NCI-H2107 treated with DMSO at 0.1 percent for 48 hours (cell line): Measurements from ENCODE around the gene UBD.

ENCODE experiments used
- DNase-seq: peaks from one replicate; lab custom pipeline; 2025; ENCODE audit not compliant: unreplicated experiment; lab: John Stamatoyannopoulos, UW

UBD gene

DNA sequence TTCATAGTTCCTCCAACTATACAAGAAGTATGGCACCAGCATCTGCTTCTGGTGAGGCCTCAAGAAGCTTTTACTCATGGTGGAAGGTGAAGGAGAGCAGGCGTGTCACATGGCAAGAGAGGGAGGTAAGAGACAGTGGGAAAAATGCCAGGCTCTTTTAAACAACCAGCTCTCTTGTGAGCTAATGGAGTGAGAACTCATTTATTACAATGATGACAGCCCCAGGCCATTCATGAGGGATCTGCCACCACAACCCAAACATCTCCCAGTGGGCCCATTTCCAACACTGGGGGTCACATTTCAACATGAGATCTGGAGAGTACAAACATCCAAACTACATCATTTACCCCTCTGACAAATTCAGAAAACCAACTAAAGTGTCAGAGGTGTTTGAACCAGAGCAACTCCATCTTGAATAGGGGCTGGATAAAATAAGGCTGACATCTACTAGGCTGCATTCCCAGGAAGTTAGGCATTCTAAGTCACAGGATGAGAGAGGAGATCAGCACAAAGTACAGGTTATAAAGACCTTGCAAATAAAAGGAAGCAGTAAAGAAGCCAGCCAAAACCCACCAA, 2.2 kb upstream of the UBD start:
- DNase-seq = no peak

DNA sequence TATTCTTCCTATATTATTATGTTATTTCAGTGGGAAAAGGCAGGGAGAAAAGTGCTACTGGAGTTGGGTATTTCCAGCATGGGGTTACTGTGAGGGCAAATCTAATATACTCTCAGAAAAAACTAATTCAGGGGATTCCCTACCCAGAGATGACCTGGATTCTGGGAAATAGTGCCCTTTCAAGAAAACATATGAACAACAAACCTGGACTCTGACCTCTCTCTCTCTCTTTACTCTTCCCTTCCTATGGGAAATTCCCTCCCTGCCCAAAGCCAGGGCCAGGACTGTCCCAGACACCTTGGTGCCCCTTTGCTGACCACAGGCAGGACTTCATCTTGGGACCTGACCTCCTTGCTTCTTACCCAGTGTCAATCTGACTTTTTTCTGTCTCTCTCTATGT, 1.6 kb upstream of the UBD start:
- DNase-seq = no peak

DNA sequence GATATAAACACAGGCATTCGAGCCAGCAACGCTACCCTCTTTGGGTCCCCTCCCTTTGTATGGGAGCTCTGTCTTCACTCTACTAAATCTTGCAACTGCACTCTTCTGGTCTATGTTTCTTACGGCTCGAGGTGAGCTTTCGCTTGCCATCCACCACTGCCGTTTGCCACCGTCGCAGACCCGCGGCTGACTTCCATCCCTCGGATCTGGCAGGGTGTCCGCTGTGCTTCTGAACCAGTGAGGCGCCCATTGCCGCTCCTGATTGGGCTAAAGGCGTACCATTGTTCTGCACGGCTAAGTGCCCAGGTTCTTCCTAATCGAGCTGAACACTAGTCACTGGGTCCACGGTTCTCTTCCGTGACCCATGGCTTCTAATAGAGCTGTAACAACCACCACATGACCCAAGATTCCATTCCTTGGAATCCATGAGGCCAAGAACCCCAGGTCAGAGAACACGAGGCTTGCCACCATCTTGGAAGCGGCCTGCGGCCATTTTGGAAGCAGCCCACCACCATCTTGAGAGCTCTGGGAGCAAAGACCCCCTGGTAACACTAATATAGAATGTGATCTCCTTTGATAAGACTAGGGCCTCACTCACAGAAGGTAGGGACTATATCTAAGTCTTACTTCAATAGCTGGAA, 973 bp downstream of the UBD start:
- no peak for DNase-seq

DNA sequence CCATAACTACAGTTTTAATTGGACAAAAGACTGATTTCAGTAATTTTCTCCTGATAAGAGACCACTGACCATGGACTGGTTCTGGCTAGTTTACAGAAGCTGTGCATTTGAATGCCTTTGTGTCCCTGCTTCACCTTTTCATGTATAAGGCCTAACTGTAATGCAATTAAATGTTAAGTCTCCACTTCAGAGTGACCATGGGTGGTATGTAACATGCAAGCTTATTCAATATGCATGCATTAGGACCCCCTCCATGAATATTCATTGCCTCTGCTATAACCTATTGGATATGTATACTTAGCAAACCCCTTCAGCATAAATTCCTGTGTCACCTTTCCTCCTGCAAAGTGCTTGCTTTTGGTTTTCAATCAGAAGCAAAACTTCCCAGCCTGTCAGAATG, 2.2 kb downstream of the UBD start:
- DNase-seq = no peak

DNA sequence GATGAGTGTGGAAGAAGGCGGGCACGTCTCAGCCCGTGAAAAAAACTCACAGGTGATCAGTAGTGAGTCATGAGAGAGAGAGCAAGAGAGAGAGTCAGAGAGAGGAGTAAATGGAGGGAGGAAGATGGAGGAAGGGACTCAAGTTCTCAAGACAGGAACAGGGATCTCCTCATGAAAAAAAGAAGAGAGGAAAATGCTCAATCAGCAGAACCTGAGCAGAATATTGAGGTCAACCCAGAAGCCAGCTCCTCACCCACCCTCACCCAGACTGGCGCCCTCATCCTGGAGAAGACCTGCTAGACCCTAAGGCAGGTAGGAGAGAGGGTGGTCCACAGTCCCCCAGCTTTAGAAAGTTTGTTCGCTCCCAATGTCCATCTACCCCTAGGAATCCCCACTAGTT, 4.8 kb downstream of the UBD start:
- no peak for DNase-seq

DNA sequence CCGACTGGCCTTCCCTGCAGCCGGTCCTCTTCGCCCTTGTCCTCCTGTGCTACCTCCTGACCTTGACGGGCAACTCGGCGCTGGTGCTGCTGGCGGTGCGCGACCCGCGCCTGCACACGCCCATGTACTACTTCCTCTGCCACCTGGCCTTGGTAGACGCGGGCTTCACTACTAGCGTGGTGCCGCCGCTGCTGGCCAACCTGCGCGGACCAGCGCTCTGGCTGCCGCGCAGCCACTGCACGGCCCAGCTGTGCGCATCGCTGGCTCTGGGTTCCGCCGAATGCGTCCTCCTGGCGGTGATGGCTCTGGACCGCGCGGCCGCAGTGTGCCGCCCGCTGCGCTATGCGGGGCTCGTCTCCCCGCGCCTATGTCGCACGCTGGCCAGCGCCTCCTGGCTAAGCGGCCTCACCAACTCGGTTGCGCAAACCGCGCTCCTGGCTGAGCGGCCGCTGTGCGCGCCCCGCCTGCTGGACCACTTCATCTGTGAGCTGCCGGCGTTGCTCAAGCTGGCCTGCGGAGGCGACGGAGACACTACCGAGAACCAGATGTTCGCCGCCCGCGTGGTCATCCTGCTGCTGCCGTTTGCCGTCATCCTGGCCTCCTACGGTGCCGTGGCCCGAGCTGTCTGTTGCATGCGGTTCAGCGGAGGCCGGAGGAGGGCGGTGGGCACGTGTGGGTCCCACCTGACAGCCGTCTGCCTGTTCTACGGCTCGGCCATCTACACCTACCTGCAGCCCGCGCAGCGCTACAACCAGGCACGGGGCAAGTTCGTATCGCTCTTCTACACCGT, 6.1 kb downstream of the UBD start:
- DNase-seq = no peak

DNA sequence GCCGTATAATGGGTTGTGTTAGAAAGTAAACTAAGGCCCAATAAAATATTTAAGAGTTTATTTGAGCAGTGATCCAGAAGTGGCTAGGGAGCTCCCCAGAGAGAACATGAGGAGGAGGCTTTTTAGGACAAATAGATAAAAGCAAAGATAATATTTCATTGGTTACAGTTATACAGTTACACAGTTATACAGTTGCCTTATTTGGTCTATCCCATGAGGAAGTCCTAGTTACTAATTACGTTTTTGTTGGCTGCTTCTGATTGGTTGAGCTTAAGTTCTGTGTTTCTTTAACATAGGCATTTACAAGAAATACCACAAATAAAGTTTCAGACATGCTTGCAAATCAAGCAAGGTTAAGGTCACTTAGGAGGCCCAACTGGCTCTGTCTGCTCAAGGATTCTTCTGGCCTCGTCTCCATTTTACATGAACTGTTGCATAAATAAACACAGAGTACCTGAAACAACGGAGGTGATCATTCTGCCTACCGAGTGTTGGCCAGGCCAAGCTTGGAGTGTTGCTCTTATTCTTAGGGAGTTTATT, 7.0 kb downstream of the UBD start:
- no peak for DNase-seq

DNA sequence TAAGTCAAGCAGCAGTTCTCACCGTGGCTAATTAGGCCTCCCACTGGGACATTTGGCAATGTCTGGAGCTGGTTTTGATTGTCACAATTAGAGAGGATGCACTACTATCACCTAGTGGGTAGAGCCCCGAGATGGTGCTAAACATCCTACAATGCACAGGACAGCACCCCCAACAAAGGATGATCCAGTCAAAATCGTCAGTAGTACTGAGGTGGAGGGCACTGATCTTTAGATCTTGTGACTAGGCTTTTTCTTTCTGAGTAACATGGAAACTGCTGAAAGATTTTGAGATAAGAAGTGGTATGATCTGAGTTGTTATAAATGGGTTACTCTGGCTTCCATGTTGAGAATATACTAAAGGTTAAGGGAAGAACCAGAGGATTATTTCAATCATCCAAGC, 12.0 kb downstream of the UBD start:
- no peak for DNase-seq

DNA sequence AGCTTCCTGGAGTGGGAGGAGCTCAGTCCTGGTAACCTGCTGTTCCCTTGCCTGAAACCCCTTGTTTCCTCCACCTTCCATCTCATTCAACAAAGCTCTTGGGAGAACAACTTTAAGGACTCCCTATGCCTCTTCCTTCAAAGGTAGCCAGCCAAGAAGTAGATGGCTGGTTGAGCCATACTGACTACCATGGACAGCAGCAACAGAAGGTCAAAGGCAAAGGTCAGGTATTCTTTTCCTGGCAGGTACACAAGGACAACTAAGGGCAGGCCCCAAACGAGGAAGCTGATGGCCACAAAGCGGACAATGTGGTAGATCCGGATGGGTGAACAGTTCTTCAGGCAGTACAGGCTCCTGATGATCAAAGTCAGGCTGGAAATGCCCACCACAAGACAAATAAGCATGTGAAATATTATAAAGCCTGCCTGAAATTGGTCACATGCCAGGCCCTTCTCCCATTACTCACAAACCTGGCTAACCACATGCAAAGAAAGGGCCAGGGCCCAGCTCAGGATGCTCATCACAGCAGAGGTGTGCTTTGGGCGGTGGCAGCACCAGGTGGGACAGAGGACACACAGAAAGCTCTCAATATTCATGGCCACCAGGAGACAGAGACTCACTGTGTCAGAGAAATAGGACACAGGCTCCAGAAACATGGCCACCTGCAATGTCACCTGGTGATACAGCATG, 21.7 kb downstream of the UBD start:
- no peak for DNase-seq

DNA sequence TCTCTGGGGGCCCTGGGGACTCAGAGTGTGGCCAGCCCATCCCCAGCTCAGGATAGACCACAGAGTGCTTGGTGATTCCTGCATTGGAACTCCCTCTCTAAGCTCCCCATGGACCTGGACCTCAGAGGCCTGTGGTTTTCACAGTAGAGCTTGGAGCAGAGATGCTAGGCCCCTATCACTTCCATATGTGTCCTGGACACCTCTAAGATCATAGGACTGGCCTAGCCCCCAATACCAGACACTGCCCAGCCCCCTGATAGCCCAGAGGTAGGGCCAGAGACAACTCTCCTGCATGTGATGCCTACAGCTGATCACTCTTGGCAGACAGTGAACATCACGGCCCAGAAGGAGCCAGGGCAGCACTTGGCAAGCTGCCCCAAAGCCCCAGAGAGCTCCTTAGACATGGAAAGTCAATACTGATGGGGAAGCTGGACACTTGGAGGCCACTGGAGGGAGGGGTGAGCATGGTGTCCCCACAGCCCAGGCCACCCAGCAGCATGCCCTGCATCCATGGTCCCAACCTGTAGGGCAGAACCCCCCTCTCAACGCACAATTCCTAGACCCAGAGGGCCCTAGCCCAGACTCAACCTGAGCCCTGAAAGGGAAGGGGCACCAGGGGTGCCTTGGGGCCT, 27.1 kb downstream of the UBD start:
- DNase-seq = no peak

DNA sequence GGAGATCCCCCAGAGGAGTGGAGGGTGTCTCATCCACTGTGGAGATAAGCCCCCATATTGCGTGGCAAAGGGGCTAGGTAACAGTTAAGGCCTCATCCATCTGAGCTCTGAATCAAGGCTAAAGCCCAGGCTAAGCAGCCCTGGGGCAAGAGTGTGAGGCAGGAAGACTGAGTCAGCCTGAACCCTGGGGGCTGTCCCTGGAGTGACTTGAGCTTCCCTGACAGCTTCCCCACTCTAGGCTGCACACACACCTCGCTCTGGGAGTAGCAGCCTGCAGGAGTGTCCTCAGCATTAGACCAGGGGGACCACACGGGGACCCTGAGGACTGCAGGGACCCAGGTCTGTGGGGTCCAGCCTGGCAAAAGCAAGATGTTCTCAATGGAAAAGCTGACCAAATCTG, 27.9 kb downstream of the UBD start:
- DNase-seq = no peak

DNA sequence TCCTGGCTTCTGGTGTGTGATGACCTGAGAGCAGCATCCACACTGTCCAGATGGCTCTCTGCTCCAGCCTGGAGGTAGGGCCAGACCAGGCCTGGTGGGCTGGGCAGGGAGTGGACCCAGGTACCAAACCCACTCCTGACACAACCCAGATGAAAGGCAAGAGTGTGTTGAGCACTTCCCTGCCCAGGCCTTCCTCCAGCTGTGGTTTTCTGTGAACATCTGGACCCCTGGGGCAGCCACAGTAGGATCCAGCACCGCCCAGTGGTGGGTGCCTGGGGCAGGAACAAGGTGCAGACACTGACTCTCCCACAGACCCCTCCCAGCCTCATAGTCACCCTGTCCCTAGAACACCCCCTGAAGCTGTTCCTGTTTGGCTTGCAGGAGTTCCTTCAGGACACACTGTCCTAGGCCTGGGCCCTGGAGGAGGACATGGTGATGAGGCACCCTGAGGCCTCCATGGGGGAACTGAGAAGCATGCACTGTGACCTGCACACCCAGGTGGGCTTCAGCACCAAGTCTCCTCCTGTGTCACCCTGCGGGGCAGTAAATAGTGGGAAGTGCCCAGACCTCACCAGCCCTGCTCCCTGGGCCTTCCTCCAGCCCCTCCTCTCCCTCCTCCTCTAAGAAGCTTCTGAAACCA, 28.7 kb downstream of the UBD start:
- no peak for DNase-seq

DNA sequence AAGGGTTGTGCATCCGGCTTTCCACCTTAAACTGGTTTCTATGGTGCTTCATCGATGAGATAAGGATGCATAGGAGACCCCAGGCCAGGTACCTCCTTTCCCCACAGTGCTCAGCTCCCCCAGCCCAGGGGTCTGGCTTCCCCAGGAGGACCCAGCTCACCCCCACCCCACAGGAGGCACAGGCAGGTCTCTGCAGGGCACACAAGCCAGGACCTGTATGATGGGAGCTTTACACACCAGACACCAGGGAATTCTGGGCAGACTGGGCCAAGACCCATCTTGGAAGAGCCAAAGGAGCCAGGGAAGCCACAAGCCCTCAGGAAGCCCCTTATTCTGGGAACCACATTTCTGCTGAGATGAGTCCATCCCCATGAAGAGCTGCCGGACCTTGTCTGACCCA, 29.6 kb downstream of the UBD start:
- no peak for DNase-seq

DNA sequence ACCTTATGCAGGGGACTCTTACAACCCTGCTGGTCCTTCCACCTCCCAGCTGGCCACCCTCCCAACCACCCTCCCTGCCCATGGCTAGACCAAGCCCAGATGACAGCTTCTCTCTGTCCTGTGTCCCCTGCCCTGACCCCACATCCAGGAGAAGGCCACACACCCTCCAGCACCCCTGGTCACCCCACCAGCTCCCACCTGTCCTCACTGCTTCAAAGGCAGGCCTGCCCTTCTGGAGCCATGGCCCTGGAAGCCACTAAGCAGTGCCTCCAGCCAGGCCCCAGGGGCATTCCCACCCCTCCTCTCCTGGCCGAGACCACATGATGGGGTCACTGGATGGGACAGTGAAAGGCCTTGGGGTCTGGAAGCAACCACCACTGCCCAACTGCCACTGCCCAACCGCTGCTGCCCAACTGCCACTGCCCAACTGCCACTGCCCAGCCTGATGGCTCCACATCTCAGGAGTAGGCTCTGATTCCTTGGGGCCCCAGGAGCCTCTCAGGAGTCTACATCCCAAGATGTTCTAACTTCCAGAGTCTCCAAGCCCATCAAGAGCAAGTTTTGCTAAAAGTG, 30.5 kb downstream of the UBD start:
- no peak for DNase-seq

DNA sequence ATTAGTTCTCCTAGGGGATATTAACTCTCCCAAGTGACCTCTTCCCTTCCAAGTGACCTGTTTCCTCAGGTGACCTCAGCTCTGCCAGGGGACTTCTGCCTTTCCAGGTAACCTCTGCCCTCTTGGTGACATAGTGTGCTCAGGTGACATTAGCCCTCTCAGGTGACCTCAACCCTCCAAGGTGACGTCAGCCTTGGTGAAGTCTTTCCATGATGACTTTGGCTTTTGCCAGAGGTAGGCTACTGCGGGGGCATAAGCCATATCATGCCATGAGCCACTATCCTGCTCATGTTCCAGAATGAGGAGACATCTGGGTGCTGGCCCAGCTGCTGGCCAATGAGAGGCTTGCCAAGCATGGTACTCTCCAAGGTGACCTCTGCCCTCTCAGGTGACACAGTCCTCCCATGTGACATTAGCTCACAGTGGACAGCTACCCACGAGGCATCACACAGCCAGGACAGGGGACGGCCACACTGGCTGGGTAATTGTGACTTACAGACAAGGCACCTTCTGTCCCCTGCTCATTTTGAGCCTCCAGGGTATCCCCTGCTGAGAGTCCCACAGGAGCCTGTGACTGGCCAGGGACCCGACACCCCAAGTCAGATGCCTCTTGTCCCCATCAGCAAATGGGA, 31.1 kb downstream of the UBD start:
- no peak for DNase-seq

DNA sequence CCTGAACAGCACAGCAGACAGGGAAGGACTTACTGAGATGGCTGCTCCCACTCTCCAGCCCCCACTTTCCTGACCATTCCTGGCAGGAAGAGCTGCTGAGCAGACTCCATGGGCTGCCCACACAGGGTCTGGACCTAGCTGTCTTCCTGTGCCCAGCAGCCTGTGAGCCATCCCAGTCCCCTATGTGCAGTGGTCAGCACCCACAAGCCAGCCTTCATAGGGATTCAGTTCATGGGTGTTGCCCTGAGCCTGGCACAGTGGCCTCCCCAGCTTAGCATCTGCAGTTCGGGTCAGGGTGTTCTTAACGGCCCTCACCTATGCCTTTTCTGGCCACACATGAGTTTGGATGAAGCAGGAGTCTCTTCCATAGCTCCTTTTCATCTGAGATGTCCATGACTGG, 32.0 kb downstream of the UBD start:
- no peak for DNase-seq

DNA sequence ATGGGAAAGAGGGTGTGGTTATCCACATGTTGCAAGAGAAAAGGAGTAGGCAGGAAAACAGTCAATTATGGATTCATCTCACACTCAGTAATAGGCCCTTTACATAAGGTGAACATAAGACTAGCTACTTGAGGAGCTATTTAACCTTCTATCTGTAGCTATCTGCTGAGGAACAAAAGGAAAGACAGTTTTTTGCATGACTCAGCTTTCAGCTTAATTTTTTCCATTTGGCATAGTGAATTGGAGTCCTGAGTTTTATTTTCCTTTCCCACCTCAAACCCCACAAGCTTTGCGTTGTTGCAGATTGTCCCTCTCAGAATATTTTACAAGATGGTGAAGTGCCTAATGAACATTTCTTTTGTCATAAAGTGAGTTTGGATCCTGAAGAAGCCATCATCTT, 32.4 kb downstream of the UBD start:
- DNase-seq = no peak

DNA sequence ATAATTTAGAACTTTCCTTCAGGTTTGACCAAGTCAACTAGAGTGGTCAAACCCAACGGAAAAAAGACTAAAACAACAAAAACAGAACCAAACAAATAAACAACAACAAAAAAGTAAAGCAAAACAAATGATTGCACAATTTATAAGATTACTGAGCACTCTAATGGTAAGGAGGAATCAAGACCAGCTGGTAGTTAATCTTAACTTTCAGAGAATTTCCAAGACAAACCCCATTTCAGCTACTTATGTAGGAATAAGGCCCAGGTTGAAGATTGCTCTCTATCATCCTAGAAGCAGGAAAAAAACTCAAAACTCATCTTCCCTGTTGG, 34.3 kb downstream of the UBD start:
- DNase-seq = no peak

DNA sequence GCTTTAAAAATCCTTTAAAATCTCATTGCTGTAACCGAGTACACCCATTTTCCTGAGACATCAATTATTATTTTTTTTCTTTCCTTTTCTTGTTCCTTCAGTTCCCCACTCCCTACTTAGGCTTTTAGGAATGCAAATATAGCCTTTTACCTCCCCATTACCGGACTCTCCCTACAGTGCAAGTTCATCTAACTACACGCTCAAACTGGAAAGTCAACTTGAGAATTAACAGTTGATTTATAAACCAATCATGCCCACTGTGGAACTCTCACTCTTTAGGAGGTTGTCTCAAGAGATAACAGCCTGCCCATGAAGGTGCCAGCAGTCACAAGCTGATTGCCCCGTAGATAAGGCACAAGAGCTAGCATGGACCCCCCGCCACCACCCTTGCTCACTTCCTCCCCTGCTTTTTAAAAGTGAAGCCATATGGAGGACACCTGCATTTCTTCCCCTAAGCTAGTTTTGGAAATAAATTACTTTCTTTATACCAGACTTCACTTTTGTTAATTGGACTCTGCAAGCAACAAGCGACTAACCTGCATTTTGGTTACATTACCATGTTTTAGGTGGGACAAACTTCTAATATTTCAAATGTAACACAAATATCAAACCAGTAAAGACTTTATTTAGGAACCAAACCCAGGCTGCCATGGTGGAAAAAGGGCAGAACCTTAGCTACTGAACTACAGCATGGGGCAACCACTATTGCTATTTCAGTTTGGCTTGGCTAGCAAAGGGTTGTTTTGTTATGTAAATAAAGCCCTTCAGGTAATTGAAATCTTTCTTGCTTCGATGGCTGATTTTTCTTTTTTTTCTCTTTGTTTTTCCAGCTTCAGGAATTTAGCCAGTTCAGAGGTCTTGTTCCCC, 34.9 kb downstream of the UBD start:
- no peak for DNase-seq
